ENCODE measurements around the gene PLD4.

- TF ChIP-seq EZH2 (IDR thresholded peaks at IDR 0.05; ENCODE audit: borderline replicate concordance, low read length) = no peak
- no peak for TF ChIP-seq CTCF (IDR thresholded peaks at IDR 0.05; ENCODE audit: low read length)
Measured at GRCh38 chr14:104933746-104934733, 9.4 kb downstream of the PLD4 start.

Data from OCI-LY1 (cell line).